ENCODE data around the gene PLXNB3. TPM values are rescaled to one million over a fixed set of nuclear protein-coding genes. Genes with fewer than 3 reads are reported as not detected.

PLXNB3 gene
- total and polyA plus RNA-seq, 2 experiments from 2014 or later = 0.70 to 4.1 TPM

DNA sequence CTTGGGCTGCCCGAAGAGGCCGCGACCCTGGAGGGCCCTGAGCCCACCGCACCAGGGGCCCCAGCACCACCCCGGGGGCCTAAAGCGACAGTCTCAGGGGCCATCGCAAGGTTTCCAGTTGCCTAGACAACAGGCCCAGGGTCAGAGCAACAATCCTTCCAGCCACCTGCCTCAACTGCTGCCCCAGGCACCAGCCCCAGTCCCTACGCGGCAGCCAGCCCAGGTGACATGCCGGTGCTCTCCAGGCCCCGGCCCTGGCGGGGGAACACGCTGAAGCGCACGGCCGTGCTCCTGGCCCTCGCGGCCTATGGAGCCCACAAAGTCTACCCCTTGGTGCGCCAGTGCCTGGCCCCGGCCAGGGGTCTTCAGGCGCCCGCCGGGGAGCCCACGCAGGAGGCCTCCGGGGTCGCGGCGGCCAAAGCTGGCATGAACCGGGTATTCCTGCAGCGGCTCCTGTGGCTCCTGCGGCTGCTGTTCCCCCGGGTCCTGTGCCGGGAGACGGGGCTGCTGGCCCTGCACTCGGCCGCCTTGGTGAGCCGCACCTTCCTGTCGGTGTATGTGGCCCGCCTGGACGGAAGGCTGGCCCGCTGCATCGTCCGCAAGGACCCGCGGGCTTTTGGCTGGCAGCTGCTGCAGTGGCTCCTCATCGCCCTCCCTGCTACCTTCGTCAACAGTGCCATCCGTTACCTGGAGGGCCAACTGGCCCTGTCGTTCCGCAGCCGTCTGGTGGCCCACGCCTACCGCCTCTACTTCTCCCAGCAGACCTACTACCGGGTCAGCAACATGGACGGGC lies 38.8 kb upstream of the PLXNB3 start (continued):
- TF ChIP-seq, protein P1, sequence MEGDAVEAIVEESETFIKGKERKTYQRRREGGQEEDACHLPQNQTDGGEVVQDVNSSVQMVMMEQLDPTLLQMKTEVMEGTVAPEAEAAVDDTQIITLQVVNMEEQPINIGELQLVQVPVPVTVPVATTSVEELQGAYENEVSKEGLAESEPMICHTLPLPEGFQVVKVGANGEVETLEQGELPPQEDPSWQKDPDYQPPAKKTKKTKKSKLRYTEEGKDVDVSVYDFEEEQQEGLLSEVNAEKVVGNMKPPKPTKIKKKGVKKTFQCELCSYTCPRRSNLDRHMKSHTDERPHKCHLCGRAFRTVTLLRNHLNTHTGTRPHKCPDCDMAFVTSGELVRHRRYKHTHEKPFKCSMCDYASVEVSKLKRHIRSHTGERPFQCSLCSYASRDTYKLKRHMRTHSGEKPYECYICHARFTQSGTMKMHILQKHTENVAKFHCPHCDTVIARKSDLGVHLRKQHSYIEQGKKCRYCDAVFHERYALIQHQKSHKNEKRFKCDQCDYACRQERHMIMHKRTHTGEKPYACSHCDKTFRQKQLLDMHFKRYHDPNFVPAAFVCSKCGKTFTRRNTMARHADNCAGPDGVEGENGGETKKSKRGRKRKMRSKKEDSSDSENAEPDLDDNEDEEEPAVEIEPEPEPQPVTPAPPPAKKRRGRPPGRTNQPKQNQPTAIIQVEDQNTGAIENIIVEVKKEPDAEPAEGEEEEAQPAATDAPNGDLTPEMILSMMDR (conservative IDR thresholded peaks at IDR 0.05; ENCODE audit: low read depth in 2 of 2) = no peak
- TF ChIP-seq EZH2phosphoT487 (IDR thresholded peaks at IDR 0.05; ENCODE audit: unreplicated experiment) = no peak
- TF ChIP-seq JUNB (IDR thresholded peaks at IDR 0.05; ENCODE audit: unreplicated experiment) = no peak
- no peak for TF ChIP-seq ZNF331 (CRISPR knock-in tag; IDR thresholded peaks at IDR 0.05; ENCODE audit: low read depth)
- TF ChIP-seq, protein P2, sequence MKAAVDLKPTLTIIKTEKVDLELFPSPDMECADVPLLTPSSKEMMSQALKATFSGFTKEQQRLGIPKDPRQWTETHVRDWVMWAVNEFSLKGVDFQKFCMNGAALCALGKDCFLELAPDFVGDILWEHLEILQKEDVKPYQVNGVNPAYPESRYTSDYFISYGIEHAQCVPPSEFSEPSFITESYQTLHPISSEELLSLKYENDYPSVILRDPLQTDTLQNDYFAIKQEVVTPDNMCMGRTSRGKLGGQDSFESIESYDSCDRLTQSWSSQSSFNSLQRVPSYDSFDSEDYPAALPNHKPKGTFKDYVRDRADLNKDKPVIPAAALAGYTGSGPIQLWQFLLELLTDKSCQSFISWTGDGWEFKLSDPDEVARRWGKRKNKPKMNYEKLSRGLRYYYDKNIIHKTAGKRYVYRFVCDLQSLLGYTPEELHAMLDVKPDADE (IDR thresholded peaks at IDR 0.05) = no peak

DNA sequence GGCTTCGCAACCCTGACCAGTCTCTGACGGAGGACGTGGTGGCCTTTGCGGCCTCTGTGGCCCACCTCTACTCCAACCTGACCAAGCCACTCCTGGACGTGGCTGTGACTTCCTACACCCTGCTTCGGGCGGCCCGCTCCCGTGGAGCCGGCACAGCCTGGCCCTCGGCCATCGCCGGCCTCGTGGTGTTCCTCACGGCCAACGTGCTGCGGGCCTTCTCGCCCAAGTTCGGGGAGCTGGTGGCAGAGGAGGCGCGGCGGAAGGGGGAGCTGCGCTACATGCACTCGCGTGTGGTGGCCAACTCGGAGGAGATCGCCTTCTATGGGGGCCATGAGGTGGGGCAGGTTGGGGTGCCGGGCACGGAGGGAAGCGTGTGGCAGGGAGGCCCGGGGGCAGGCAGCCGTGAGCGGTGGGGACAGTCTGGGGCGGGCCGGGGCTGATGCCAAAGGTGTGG lies 38.2 kb upstream of the PLXNB3 start:
- H3K27ac ChIP-seq (ENCODE audit: low read depth) = no peak overlapping the region

DNA sequence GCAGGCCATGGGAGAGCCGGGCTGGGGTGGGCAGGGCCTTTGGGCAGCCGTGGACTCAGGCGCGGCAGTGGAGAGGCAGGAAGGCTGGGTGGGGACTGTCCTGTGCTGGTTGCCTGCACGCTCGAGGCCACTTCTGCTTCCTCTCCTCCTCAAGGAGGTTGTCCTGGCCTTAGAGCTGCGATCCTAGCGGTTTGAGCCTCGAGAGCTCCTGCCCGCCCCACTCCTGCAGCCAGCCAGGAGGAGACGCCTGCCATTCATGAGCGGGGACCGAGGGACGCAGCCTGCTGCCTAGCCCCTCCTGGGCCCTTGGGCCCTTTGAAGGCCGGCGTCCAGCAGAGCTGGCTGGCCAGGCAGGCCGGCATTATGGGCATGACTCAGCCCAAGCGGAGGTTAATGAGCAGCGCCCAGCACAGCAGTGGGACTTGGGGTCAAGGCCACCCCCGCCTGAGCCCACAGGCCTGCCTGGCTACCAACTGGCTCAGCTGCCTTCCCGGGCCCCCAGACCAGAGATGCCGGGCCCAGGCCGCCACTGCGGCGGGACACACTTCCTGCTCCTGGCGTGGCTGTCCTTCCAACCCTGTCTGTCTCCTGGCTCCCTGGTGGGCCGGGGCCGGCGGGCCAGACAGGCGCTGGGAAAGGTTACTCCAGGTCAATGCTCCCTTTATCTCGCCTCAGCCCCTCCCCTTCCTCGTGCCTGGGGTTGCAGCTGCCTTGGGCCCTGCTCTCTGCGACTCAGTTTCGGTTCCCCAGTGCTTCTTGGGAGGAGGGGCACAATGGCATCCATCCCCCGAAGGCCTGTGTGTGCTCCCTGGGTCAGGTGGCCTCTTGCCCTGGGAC lies 37.5 kb upstream of the PLXNB3 start:
- Mint-ChIP-seq H3K27me3 (ENCODE audit: insufficient read depth, low read depth, poor library complexity) (no peaks in the 10 kb centered on the region), H3K36me3 (ENCODE audit: low read depth) (peaks cover 13% of the 10 kb centered on the region; the same call in 2 of the 3 replicates), H3K4me1 (peaks cover 19% of the 10 kb centered on the region), H3K27ac (no peak overlapping the region), H3K4me3 (no peak overlapping the region), H3K9me3 (peaks cover under 1% of the 10 kb centered on the region; the same call in 1 of the 3 replicates)
- Histone ChIP-seq H2AFZ (no peak overlapping the region), H4K20me1 (replicated peaks; ENCODE audit: insufficient read depth) (0 out of 2 replicates have a peak, but pooled peaks cover 10% of the 10 kb centered on the region), H3K27ac (ENCODE audit: low read depth) (0 out of 2 replicates have a peak overlapping the region, but pooled peaks have one; percentile 3), H3F3A (replicated peaks; ENCODE audit: low read depth) (no peaks in the 10 kb centered on the region), H3K4me1 (ENCODE audit: insufficient read depth) (peaks cover 15% of the 10 kb centered on the region; the same call in 1 of the 2 replicates), H3K27me3 (ENCODE audit: insufficient read depth) (no peaks in the 10 kb centered on the region), H3K36me3 (ENCODE audit: insufficient read depth) (no peaks in the 10 kb centered on the region), H3K9me2 (ENCODE audit: insufficient read depth) (no peaks in the 10 kb centered on the region), H3K4me2 (peak overlapping the region; percentile 38; the same call in 1 of the 2 replicates), H3K79me2 (replicated peaks; ENCODE audit: insufficient read depth) (peaks cover 20% of the 10 kb centered on the region), H3K4me3 (no peak overlapping the region)
- ATAC-seq (peak; percentile 52), DNase-seq (ENCODE audit: low spot score) (peak; percentile 80)
- TF ChIP-seq, protein P2 (IDR thresholded peaks at IDR 0.05) = no peak
- TF ChIP-seq EZH2 (IDR thresholded peaks at IDR 0.05; ENCODE audit: low read depth, unreplicated experiment) = no peak
- TF ChIP-seq CREB1 (CRISPR knock-in tag; IDR thresholded peaks at IDR 0.05; ENCODE audit: low read depth) = no peak
- TF ChIP-seq ZNF331 (CRISPR knock-in tag; IDR thresholded peaks at IDR 0.05; ENCODE audit: low read depth) = no peak
- TF ChIP-seq STAT1 (IDR thresholded peaks at IDR 0.05; ENCODE audit: unreplicated experiment) = no peak
- no peak for TF ChIP-seq EZH2phosphoT487 (IDR thresholded peaks at IDR 0.05; ENCODE audit: unreplicated experiment)
- no peak for TF ChIP-seq NANOG (IDR thresholded peaks at IDR 0.05; ENCODE audit: borderline replicate concordance)
- no peak for TF ChIP-seq ZNF114 (CRISPR knock-in tag; IDR thresholded peaks at IDR 0.05)

More for the DNA sequence above, 38.2 kb upstream of the PLXNB3 start:
- Mint-ChIP-seq H3K36me3 (ENCODE audit: low read depth) (peaks cover 11% of the 10 kb centered on the region; the same call in 2 of the 3 replicates), H3K4me3 (no peak overlapping the region), H3K27ac (no peak overlapping the region), H3K9me3 (no peaks in the 10 kb centered on the region), H3K4me1 (peaks cover 19% of the 10 kb centered on the region), H3K27me3 (ENCODE audit: insufficient read depth, low read depth, poor library complexity) (no peaks in the 10 kb centered on the region)
- Histone ChIP-seq H3F3A (replicated peaks; ENCODE audit: low read depth) (no peaks in the 10 kb centered on the region), H3K79me2 (replicated peaks; ENCODE audit: insufficient read depth) (peaks cover 27% of the 10 kb centered on the region), H3K27me3 (ENCODE audit: insufficient read depth) (no peaks in the 10 kb centered on the region), H3K4me3 (no peak overlapping the region), H3K36me3 (ENCODE audit: insufficient read depth) (no peaks in the 10 kb centered on the region), H2AFZ (no peak overlapping the region), H3K4me1 (ENCODE audit: insufficient read depth) (peaks cover 15% of the 10 kb centered on the region; the same call in 1 of the 2 replicates), H4K20me1 (replicated peaks; ENCODE audit: insufficient read depth) (0 out of 2 replicates have a peak, but pooled peaks cover 10% of the 10 kb centered on the region), H3K9me2 (ENCODE audit: insufficient read depth) (no peaks in the 10 kb centered on the region), H3K4me2 (no peak overlapping the region)
- no peak for ATAC-seq
- no peak for DNase-seq (ENCODE audit: low spot score)
- TF ChIP-seq NANOG (IDR thresholded peaks at IDR 0.05; ENCODE audit: borderline replicate concordance) = no peak
- TF ChIP-seq EZH2 (IDR thresholded peaks at IDR 0.05; ENCODE audit: low read depth, unreplicated experiment) = no peak
- no peak for TF ChIP-seq POLR2AphosphoS5 (IDR thresholded peaks at IDR 0.05; ENCODE audit: low read depth)

Measured in GM23338 (cell line).